Stimulated activated CD4-positive, alpha-beta T cell treated with anti-CD3 and anti-CD28 coated beads, Interleukin-12 subunit alpha, Interleukin-12 subunit beta, amount 100 ng/mL, for 4 hours (primary cell): ENCODE results near the gene SFXN4.
"Not testable (repeated sequence)": the region's sequence is repeated elsewhere in the genome, so short reads cannot be mapped to it uniquely, and the experiment has no call there.

Experiments
- DNase-seq: peaks from one replicate; pipeline ENCODE4 v3.0.0-alpha.2; 2020

The SFXN4 gene

DNA sequence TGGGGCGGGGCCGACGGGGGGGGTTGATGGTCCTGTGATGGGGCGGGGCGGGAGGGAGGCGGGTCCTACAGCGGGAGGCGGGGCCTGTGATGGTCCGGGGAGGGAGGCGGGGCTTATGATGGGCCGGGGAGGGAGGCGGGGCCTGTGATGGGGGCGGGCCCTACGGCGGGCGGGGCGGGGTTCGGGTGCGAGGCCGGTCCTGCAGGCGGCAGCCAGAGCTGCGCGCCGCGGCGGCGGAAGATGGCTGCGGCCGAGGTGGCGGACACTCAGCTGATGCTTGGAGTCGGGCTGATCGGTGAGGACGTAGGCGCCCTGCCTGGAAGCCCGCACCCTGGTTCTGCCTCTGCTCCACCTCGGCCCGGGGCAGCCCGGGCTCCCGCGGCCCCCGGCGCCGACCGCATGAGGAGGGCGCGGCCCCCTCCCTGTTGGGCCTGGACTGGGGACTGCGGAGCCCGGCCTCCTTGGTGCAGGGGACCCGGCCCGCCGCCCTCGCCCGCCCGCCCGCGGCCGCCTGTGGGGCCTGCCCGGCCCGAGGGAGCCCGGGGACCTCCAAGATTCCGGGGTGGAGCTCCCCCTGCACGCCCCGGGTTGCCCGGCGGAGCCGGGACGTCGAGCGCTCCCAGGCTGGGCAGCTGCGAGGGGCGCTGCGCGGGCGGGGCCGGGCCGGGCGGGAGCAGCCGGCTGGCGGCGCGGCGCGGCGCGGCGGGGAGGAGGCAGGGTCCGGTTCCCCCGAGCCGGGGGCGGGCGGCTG, 61.4 kb downstream of the SFXN4 start, which contains the start of gene DENND10:
DENND10 (plus strand) TSS at position 211 of the 751 bp plus-strand sequence; CDS start at position 241, 30 bp downstream.
- DNase-seq, result peak; percentile 80

DNA sequence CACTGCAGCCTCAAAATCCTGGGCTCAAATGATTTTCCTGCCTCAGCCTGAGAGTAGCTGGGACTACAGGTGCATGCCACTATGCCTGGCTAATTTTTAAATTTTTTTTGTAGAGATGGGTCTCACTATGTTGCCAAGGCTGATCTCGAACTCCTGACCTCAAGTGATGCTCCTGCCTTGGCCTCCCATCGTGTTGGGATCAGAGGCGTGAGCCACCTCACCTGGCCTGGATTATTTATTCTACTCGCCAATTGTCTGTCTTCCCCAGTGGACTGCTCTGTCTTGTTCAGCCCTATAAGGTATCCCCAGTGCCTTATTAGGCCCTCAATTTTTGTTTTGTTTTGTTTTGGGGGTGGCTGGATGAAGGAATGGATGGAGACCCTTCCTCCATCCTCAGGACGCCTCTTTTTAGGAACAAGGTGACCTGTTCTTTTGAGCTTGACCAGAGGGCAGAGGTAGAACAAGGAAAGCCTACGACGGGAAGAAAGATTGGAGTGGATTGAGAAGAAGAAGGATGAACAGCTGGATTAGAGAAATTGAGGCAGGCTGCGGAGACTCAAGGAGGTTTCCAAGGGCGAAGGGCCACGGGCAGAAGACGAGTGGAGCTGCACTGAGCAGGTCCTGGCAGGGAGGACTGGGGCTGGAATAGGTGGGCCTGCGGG, 62.1 kb downstream of the SFXN4 start:
- DNase-seq, result no peak

DNA sequence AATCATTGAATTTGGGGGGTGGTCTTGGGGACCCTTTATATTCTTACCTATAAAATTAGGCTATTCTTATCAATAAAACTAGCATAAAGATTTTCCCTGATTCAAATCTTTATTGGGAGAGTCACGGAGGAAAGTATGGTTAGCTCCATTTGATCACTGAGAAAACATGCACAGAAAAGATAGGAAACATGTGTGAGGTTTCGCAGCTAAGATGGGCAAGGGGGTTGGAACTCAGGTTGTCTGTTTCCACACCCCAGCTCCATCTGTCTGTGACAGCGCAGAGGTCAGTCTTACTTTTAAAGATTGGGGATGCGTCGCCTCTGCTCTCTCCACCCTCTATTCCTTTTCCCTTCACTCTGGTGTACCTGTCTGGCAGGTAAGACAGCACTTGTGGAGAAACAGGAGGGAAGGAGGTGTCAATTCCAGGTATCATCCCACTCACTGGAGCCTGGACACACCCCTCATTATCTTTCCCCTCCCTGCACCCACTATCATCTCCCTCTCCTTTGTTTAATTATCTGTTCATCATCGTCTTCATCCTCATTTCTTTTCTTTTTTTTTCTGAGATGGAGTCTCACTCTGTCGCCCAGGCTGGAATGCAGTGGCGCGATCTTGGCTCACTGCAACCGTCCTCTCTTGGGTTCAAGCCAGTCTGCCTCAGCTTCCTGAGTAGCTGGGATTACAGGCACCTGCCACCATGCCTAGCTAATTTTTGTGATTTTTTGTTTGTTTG, 64.0 kb downstream of the SFXN4 start:
- DNase-seq, result no peak

DNA sequence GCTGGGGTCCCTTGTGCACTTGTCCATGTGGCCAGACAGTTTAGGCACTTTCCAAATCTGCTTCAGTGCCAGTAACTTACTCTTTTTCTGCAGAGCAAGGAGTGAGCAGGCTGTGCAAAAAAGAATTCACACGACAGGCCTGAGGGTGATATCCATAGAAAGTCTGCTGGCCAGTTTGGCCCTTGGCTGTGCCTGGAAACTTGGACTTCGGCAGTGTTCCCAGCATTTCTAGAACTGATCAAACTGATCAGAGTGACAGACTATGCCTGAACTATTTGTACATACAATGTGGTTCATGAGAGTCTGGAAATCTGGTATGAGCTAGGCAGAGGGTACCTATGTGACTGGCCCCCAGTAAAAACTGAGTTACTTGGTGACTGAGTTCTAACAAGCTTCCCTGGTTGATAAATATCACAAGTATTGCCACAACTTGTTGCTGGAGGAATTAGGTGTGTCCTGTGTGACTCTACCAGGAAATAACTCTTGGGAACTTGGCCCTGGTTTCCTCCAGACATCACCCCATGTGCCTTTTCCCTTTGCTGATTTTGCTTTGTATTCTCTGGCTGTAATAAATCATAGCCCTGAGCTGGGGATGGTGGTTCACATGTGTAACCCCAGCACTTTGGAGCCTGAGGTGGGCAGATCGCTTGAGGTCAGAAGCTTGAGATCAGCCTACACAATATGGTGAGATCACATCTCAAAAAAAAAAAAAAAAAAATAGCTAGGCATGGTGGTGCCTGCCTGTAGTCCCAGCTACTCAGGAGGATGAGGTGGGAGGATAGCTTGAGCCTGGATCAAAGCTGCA, 64.9 kb downstream of the SFXN4 start:
- no peak for DNase-seq

DNA sequence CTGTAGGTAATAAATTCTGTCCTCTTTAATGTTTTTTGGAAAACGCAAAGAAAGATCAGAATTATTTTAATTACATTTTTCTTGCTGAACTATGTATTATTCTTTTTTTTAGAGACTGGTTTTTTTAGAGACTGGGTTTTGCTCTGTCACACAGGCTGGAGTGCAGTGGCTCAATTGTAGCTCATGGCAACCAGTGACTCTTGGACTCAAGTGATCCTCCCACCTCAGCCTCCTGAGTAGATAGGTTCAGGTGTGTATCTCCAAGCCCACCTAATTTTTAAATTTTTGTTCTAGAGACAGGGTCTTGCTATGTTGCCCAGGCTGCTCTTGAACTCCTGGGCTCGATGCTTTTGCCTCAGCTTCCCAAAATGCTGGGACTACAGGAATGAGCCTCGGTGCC, 66.9 kb downstream of the SFXN4 start:
- no peak for DNase-seq

DNA sequence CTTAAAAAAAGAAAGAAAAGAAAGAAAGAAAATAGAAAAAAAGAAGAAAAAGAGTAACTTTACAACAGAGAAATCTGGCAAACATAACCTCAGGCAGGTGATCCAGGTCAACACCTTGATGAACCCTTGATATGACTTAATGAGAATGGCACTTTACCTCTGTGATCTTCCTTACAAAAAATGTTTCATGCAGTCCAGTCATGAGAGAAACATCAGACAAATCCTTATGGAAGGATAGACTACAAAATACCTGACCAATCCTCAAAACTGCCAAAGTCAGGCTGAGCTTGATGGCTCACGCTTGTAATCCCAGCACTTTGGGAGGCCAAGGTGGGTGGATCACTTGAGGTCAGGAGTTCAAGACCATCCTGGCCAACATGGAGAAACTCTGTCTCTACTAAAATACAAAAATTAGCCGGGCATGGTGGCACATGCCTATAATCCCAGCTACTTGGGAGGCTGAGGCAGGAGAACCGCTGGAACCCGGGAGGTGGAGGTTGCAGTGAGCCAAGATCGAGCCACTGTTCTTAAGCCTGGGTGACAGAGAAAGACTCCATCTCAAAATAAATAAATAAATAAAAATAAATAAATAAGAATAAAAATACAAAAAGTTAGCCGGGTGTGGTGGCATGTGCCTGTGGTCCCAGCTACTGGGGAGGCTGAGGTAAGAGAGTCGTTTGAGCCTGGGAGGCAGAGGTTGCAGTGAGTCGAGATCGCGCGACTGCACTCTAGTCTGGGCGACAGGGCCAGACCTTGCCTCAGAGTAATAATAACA, 68.7 kb downstream of the SFXN4 start:
- not testable (repeated sequence) for DNase-seq

DNA sequence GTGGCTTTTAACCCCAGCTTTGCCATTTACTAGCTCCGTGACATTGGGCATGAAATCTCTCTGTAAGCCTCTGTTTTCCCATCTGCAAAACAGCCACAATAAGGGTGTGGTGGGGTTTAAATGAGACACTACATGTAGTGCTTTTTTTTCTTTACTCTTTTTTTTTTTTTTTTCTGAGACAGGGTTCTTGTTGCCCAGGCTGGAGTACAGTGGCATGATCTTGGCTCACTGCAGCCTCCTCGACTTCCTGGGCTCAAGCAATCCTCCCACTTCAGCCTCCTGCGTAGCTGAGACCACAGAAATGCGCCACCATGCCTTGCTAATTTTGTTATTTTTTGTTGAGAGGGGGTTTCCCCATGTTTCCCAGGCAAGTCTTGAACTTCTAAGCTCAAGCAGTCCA, 69.9 kb downstream of the SFXN4 start:
- DNase-seq, result no peak

DNA sequence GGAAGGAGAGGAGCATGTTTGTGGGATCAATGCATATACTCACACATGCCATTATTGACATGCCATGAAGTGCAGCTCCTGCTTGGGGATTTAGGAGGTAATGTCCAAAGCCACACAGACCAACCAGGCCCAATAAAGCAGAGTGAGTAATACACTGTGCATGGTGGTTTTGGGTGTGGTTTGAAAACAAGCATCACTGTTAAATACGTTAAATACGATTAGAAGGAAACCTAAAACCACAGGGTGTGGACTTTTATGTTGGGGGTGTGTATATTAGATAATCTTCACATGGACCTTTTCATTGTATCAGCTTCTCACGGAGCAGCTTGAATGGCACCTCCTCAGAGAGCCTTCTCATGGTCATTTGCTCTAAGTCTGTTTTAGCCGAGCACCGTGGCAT, 74.5 kb downstream of the SFXN4 start:
- no peak for DNase-seq
